ENCODE data around the gene TMEM33.
"Not testable (repeated sequence)": the region's sequence is repeated elsewhere in the genome, so short reads cannot be mapped to it uniquely, and the experiment has no call there.

TMEM33 gene

GRCh38 chr4:41934901-41935651, at the start of gene TMEM33:
Gene TMEM33 (plus strand): TSS chr4:41935429. CDS start chr4:41935485, 56 bp downstream.
- DNase-seq (ENCODE audit: low read depth in 2 of 2) = peak; percentile 65 to 68

GRCh38 chr4:41885456-41885855, 49.8 kb upstream of the TMEM33 start:
- no peak for DNase-seq (ENCODE audit: low read depth in 2 of 2)

- no peak for DNase-seq (ENCODE audit: low read depth in 2 of 2)
Observed at GRCh38 chr4:41887277-41887676, 48.0 kb upstream of the TMEM33 start.

GRCh38 chr4:41887821-41888686, 47.2 kb upstream of the TMEM33 start:
- DNase-seq (ENCODE audit: low read depth in 2 of 2) = peak in 1 of 2 donors; percentile 28

- DNase-seq (ENCODE audit: low read depth in 2 of 2) = no peak
Observed at GRCh38 chr4:41888687-41889074, 46.5 kb upstream of the TMEM33 start.

- no peak for DNase-seq (ENCODE audit: low read depth in 2 of 2)
Observed at GRCh38 chr4:41889317-41889716, 45.9 kb upstream of the TMEM33 start.

- no peak for DNase-seq (ENCODE audit: low read depth in 2 of 2)
Observed at GRCh38 chr4:41890085-41890484, 45.1 kb upstream of the TMEM33 start.

GRCh38 chr4:41896648-41897047, 38.6 kb upstream of the TMEM33 start:
- no peak for DNase-seq (ENCODE audit: low read depth in 2 of 2)

GRCh38 chr4:41897698-41898097, 37.5 kb upstream of the TMEM33 start:
- DNase-seq (ENCODE audit: low read depth in 2 of 2) = no peak

GRCh38 chr4:41909136-41909535, 26.1 kb upstream of the TMEM33 start:
- DNase-seq (ENCODE audit: low read depth in 2 of 2) = not testable (repeated sequence)

- no peak for DNase-seq (ENCODE audit: low read depth in 2 of 2)
Observed at GRCh38 chr4:41912546-41912945, 22.7 kb upstream of the TMEM33 start.

GRCh38 chr4:41913509-41913908, 21.7 kb upstream of the TMEM33 start:
- DNase-seq (ENCODE audit: low read depth in 2 of 2) = no peak

- DNase-seq (ENCODE audit: low read depth in 2 of 2) = no peak
Observed at GRCh38 chr4:41918278-41918677, 17.0 kb upstream of the TMEM33 start.

GRCh38 chr4:41920416-41920815, 14.8 kb upstream of the TMEM33 start:
- not testable (repeated sequence) for DNase-seq (ENCODE audit: low read depth in 2 of 2)

- DNase-seq (ENCODE audit: low read depth in 2 of 2) = no peak
Observed at GRCh38 chr4:41921476-41921875, 13.8 kb upstream of the TMEM33 start.

- DNase-seq (ENCODE audit: low read depth in 2 of 2) = no peak
Observed at GRCh38 chr4:41927796-41928499, 7.3 kb upstream of the TMEM33 start.

GRCh38 chr4:41930139-41930831, 4.9 kb upstream of the TMEM33 start:
- DNase-seq (ENCODE audit: low read depth in 2 of 2) = no peak

GRCh38 chr4:41932988-41933387, 2.2 kb upstream of the TMEM33 start:
- no peak for DNase-seq (ENCODE audit: low read depth in 2 of 2)

- DNase-seq (ENCODE audit: low read depth in 2 of 2) = no peak
Observed at GRCh38 chr4:41933997-41934503, 1.2 kb upstream of the TMEM33 start.

- DNase-seq (ENCODE audit: low read depth in 2 of 2) = no peak
Observed at GRCh38 chr4:41934514-41934900, 722 bp upstream of the TMEM33 start.

- DNase-seq (ENCODE audit: low read depth in 2 of 2) = peak; percentile 12 to 19
Observed at GRCh38 chr4:41935652-41936021, 408 bp downstream of the TMEM33 start.
